ENCODE measurements around the gene FAM210A.

The FAM210A gene

GRCh38 chr18:13661779-13662256, 64.5 kb downstream of the FAM210A start:
- TF ChIP-seq, protein P1, sequence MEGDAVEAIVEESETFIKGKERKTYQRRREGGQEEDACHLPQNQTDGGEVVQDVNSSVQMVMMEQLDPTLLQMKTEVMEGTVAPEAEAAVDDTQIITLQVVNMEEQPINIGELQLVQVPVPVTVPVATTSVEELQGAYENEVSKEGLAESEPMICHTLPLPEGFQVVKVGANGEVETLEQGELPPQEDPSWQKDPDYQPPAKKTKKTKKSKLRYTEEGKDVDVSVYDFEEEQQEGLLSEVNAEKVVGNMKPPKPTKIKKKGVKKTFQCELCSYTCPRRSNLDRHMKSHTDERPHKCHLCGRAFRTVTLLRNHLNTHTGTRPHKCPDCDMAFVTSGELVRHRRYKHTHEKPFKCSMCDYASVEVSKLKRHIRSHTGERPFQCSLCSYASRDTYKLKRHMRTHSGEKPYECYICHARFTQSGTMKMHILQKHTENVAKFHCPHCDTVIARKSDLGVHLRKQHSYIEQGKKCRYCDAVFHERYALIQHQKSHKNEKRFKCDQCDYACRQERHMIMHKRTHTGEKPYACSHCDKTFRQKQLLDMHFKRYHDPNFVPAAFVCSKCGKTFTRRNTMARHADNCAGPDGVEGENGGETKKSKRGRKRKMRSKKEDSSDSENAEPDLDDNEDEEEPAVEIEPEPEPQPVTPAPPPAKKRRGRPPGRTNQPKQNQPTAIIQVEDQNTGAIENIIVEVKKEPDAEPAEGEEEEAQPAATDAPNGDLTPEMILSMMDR (IDR thresholded peaks at IDR 0.05; ENCODE audit: control insufficient read depth, insufficient read depth, low read depth, low read length, missing control alignments) = no peak
- no peak overlapping the region for H3K4me3 ChIP-seq (ENCODE audit: control insufficient read depth, low read depth, low read length)
- DNase-seq (ENCODE audit: low read depth) = no peak

DNA sequence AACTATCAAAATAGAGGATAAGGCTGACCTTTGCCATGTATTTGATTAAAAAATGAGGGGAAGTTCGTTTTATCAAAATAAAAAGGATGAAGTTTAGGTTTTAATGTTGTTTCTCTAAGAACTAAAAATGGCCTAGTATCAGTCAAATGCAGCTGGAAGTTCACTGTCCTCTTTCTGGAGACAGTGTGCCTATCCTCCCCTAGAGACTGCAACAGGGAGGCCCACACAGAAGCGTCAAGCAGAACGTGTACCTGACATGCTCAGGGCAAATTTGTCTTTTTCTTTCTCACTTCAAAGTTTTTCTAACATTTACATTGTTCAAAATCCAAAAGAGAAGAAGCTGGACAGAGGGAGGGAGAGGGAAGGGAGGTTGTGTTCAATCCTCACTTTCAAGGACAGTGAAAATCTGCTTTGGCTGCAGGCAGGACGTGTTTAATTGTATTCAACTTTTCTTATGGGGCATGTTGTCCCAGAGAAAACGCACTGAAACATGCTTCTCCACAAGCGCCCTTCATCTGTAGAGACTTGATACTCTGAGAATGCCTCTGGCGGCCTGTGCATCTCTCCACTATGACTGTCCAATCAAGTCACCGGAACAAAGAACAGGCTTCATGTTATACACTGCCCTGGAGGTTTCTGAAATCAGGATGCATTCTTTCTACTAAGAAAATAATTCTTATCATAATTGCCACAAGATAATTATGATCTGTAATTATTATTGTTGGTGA, 65.1 kb downstream of the FAM210A start:
- no peak for DNase-seq (ENCODE audit: low read depth)
- H3K4me3 ChIP-seq (ENCODE audit: control insufficient read depth, low read depth, low read length) = no peak overlapping the region
- TF ChIP-seq, protein P1 (IDR thresholded peaks at IDR 0.05; ENCODE audit: control insufficient read depth, insufficient read depth, low read depth, low read length, missing control alignments) = no peak

DNA sequence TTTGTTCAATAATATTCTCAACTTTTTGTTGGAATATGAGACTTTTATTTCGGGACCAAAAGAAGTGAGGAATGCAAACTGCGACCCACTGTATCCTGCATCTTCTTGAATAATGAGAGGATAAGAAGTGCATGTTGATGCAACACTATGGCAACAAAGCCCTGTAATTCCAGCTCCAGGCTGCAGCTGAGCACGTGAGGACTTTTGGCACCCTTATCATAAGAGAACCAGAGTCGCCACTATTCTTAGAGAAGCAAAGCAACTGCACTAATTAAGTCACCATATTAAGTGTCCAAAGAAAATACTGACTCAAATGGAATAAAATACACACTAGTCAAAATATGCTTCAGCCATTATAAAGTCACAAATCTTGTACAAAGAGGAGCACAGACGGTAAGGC, 65.8 kb downstream of the FAM210A start:
- TF ChIP-seq, protein P1 (IDR thresholded peaks at IDR 0.05; ENCODE audit: control insufficient read depth, insufficient read depth, low read depth, low read length, missing control alignments) = no peak

DNA sequence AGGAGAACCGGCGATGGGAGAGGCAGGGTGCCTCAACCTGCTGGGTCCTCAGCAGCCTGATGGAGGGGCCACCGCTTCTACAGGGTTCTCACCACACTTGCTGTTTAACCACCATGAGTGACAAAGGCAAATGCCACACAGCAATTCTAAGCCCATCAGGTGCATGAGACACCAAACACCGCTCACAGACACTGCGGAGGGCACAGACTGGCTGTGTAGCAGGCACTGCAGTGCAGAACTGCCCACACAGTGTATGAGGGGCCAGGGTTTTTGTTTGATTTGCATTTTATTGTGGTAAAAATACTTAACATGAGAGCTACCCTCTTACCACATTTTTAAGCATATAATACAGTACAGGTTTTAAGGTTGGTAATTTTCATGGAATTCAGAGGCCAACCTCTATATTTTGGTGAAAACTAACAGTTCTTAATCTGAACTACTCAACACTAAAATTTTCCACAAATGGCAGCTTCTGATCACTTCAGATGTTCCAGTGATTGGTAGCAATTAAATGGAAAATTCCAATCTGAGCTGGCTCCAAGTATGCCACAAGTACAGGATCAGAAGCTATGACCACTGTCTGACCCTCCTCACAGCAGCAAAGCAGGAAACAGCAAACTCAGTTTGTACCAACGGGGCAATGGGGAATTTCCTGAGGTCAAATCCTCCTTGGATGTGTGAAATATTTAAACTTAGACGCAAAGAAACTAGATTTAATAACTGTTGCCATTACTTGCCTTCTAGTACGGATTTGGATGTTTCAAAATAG, 67.7 kb downstream of the FAM210A start:
- no peak for DNase-seq (ENCODE audit: low read depth)
- no peak overlapping the region for H3K4me3 ChIP-seq (ENCODE audit: control insufficient read depth, low read depth, low read length)
- TF ChIP-seq, protein P1 (IDR thresholded peaks at IDR 0.05; ENCODE audit: control insufficient read depth, insufficient read depth, low read depth, low read length, missing control alignments) = no peak

More for the DNA sequence above, 65.8 kb downstream of the FAM210A start:
- DNase-seq (ENCODE audit: low read depth) = no peak
- H3K4me3 ChIP-seq (ENCODE audit: control insufficient read depth, low read depth, low read length) = no peak overlapping the region

- H3K4me3 ChIP-seq (ENCODE audit: control insufficient read depth, low read depth, low read length) = no peak overlapping the region
- DNase-seq (ENCODE audit: low read depth) = no peak
- TF ChIP-seq, protein P1 (IDR thresholded peaks at IDR 0.05; ENCODE audit: control insufficient read depth, insufficient read depth, low read depth, low read length, missing control alignments) = no peak
Measured at GRCh38 chr18:13657974-13658373, 68.4 kb downstream of the FAM210A start.

DNA sequence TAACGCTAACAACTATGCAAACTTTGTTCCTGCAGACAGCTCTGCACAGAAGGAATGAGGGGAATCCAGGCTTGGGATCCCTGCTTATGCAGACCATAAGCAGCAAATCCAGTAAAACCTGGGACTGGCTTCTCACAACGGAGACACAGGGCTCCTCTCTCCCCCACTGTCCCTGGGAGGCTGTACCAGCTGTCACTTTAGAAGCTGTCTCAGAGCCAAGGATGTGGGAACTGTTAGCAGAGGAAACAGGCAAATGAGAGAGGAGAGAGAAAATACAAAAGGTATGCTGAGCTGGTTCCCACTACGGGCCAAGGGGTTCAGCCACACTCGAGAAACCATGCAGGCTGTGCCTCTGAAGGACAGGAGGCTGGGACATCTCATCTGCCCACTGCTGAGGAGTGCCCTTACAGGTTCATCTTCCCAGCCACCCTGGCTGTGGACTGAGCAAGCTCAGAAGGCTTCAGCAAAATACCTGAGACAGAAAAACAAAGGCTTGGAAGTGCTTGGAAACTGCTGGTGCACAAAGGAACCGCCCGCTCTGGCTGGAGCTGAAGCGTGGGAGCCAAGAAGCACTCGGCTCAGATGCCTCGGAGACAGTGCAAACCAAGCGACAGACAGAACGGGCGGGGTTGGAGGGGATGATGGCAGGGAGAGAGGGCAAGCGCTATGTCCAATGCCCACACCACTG, 72.5 kb downstream of the FAM210A start:
- TF ChIP-seq, protein P1 (IDR thresholded peaks at IDR 0.05; ENCODE audit: control insufficient read depth, insufficient read depth, low read depth, low read length, missing control alignments) = no peak
- H3K4me3 ChIP-seq (ENCODE audit: control insufficient read depth, low read depth, low read length) = no peak overlapping the region
- DNase-seq (ENCODE audit: low read depth) = no peak
